ENCODE results near the gene CNTNAP2.

- no peak for TF ChIP-seq CTCF (IDR thresholded peaks at IDR 0.05)
- TF ChIP-seq POLR2A (IDR thresholded peaks at IDR 0.05): no peak
Measured at GRCh38 chr7:146773506-146773905, 656.9 kb downstream of the CNTNAP2 start.

Measured in lower leg skin (tissue), 3 donors.